Gastroesophageal sphincter (tissue), 4 donors: ENCODE data around the gene NHS. TPM values are rescaled to one million over a fixed set of nuclear protein-coding genes. Genes with fewer than 3 reads are reported as not detected.

Experiments used
- ATAC-seq: fragments of 150-250 bp; one replicate; pipeline ENCODE4 v1.9.1; 2016; ENCODE audit warnings: mild to moderate bottlenecking, moderate library complexity
- H3K27ac ChIP-seq, 4 donors: fragments of 200-600 bp; sonication (generic) in 3 of 4; 1 replicate in 3 of 4; 2 replicates in 1 of 4; pipeline ENCODE4 v1.5.1; 2016 to 2019
- H3K27me3 ChIP-seq: fragments of 200-600 bp; sonication (generic); one replicate; pipeline ENCODE4 v1.5.1; 2019
- H3K36me3 ChIP-seq, 2 donors: fragments of 200-600 bp; sonication (generic); one replicate each; pipeline ENCODE4 v1.5.1; 2019; ENCODE audit warnings: control low read depth in 1 of 2
- H3K4me1 ChIP-seq, 3 donors: fragments of 200-600 bp; sonication (generic); 1 replicate in 2 of 3; 2 replicates in 1 of 3; pipeline ENCODE4 v1.5.1; 2016 to 2019; ENCODE audit warnings: control low read depth in 2 of 3
- H3K4me3 ChIP-seq, 2 donors: fragments of 200-600 bp; sonication (generic); one replicate each; pipeline ENCODE4 v1.5.1; 2019; ENCODE audit warnings: mild to moderate bottlenecking in 1 of 2, moderate library complexity in 1 of 2
- H3K9me3 ChIP-seq, 3 donors: fragments of 200-600 bp; sonication (generic); one replicate each; pipeline ENCODE4 v1.5.1; 2017 to 2019; ENCODE audit warnings: control low read depth in 2 of 3
- CTCF ChIP-seq, 4 experiments: fragments of 200-600 bp in 2 of 4; fragments of 450-650 bp in 2 of 4; sonication (generic) in 1 of 4; IDR thresholded peaks; one replicate each; pipeline ENCODE4 v1.5.1; 2017 to 2019; ENCODE audit warnings: antibody characterized with exemption in 4 of 4, mild to moderate bottlenecking in 2 of 4, moderate library complexity in 2 of 4
- EP300 ChIP-seq: sonication (generic); formaldehyde crosslinking; IDR thresholded peaks from one replicate; pipeline ENCODE4 v1.6.1; 2017; ENCODE audit warnings: antibody characterized with exemption, mild to moderate bottlenecking
- POLR2A ChIP-seq, 2 donors: fragments of 450-650 bp; IDR thresholded peaks; one replicate each; pipeline ENCODE4 v1.6.1; 2017; ENCODE audit warnings: antibody characterized with exemption in 2 of 2, mild to moderate bottlenecking in 2 of 2, moderate library complexity in 1 of 2
- POLR2AphosphoS5 ChIP-seq: sonication (generic); formaldehyde crosslinking; IDR thresholded peaks from one replicate; pipeline ENCODE4 v1.6.1; 2017; ENCODE audit warnings: antibody characterized with exemption
- WGBS, 2 donors: methylation state at CpG; one replicate each; pipeline ENCODE4 v1.1.5; 2018; ENCODE audit warnings: low coverage in 1 of 2; 5-methylcytosine and 5-hydroxymethylcytosine counted together
- total RNA-seq, 4 donors: library from RNA; depleted of rRNA; stranded (reverse); fragments of >200 nt; gene quantifications; one replicate each; pipeline ENCODE4 v1.1.0, GENCODE V29; 2016

Gene NHS
- total RNA-seq, 4 donors from 2014 or later, result 4.7 to 12.3 (median 6.6) TPM

- Histone ChIP-seq H3K27ac (no peak overlapping the region), H3K9me3 (no peaks in the 10 kb centered on the region), H3K4me3 (no peak overlapping the region), H3K4me1 (peaks cover 0 to 17% (median 0%) of the 10 kb centered on the region in 3 donors), H3K27me3 (no peaks in the 10 kb centered on the region), H3K36me3 (no peaks in the 10 kb centered on the region)
- no peak for ATAC-seq
- TF ChIP-seq POLR2A (IDR thresholded peaks at IDR 0.05) (no peak), POLR2AphosphoS5 (no peak), CTCF (IDR thresholded peaks at IDR 0.05) (no peak), EP300 (no peak)
- WGBS, 2 donors, result 73 to 83% methylated on average over 1 to 2 of the region's 3 CpGs
These were observed 34.7 kb downstream of the NHS start for GRCh38 chrX:17409566-17410290.

- no peak for ATAC-seq
- H3K27me3 ChIP-seq, result no peaks in the 10 kb centered on the region
- H3K4me1 ChIP-seq, result peaks cover 0 to 26% (median 0%) of the 10 kb centered on the region in 3 donors
- no peaks in the 10 kb centered on the region for H3K36me3 ChIP-seq
- no peak overlapping the region for H3K4me3 ChIP-seq
- TF ChIP-seq POLR2AphosphoS5, result no peak
- TF ChIP-seq EP300, result no peak
- no peak for TF ChIP-seq POLR2A (IDR thresholded peaks at IDR 0.05)
- no peak for TF ChIP-seq CTCF (IDR thresholded peaks at IDR 0.05)
- 58 to 78% methylated on average over 1 to 2 of the region's 2 CpGs for WGBS, 2 donors
- no peaks in the 10 kb centered on the region for H3K9me3 ChIP-seq
- H3K27ac ChIP-seq, result no peak overlapping the region
These were observed 35.7 kb downstream of the NHS start for GRCh38 chrX:17410651-17411050.

GRCh38 chrX:17411205-17411604, 36.2 kb downstream of the NHS start:
- Histone ChIP-seq H3K27ac (no peak overlapping the region), H3K36me3 (no peaks in the 10 kb centered on the region), H3K27me3 (no peaks in the 10 kb centered on the region), H3K4me3 (no peak overlapping the region), H3K9me3 (no peaks in the 10 kb centered on the region), H3K4me1 (peaks cover 0 to 30% (median 0%) of the 10 kb centered on the region in 3 donors)
- ATAC-seq, result no peak
- 81 to 82% methylated on average over 2 to 3 of the region's 4 CpGs for WGBS, 2 donors
- TF ChIP-seq EP300 (no peak), POLR2A (IDR thresholded peaks at IDR 0.05) (no peak), CTCF (IDR thresholded peaks at IDR 0.05) (no peak), POLR2AphosphoS5 (no peak)

GRCh38 chrX:17412692-17413091, 37.7 kb downstream of the NHS start:
- no peak for TF ChIP-seq CTCF (IDR thresholded peaks at IDR 0.05)
- no peak for TF ChIP-seq POLR2AphosphoS5
- TF ChIP-seq EP300, result no peak
- TF ChIP-seq POLR2A (IDR thresholded peaks at IDR 0.05), result no peak
- H3K36me3 ChIP-seq, result no peaks in the 10 kb centered on the region
- no peak overlapping the region for H3K4me3 ChIP-seq
- ATAC-seq, result no peak
- H3K9me3 ChIP-seq, result no peaks in the 10 kb centered on the region
- no peaks in the 10 kb centered on the region for H3K27me3 ChIP-seq
- H3K27ac ChIP-seq, result no peak overlapping the region
- H3K4me1 ChIP-seq, result peaks cover 0 to 31% (median 0%) of the 10 kb centered on the region in 3 donors
- WGBS, 2 donors, result 62 to 72% methylated on average over 3 to 4 of the region's 4 CpGs

- peak; percentile 19 for ATAC-seq
- no peak overlapping the region for H3K27ac ChIP-seq
- H3K4me1 ChIP-seq, result peaks cover 0 to 31% (median 0%) of the 10 kb centered on the region in 3 donors
- H3K36me3 ChIP-seq, result no peaks in the 10 kb centered on the region
- H3K27me3 ChIP-seq, result no peaks in the 10 kb centered on the region
- WGBS, 2 donors, result 44 to 53% methylated on average over 2 to 4 of the region's 4 CpGs
- H3K9me3 ChIP-seq, result no peaks in the 10 kb centered on the region
- no peak for TF ChIP-seq CTCF (IDR thresholded peaks at IDR 0.05)
- peak; percentile 52 for TF ChIP-seq POLR2AphosphoS5
- TF ChIP-seq POLR2A (IDR thresholded peaks at IDR 0.05), result no peak
- TF ChIP-seq EP300, result no peak
- H3K4me3 ChIP-seq, result no peak overlapping the region
These were observed 38.2 kb downstream of the NHS start for GRCh38 chrX:17413228-17413627.
